Endothelial cell of umbilical vein (primary cell): Measurements from ENCODE around the gene PTCD3. TPM values are rescaled to one million over a fixed set of nuclear protein-coding genes. Genes with fewer than 3 reads are reported as not detected.

ENCODE experiments used
- BruUV-seq: library from RNA; stranded (reverse); fragments of 400-500 nt; replicated peaks from 2 replicates; lab custom pipeline; 2021; lab: Mats Ljungman, UMichigan
- CTCF ChIA-PET: fragments of 300-600, 350-600 bp; sonication (Branson Sonifier 250); formaldehyde crosslinking; loops from one replicate; lab custom pipeline; 2021; ENCODE audit warnings: antibody characterized with exemption, inconsistent platforms; lab: Charles Lee
- POLR2A ChIA-PET: fragments of 300-600, 350-600 bp; sonication (Branson Sonifier 250); formaldehyde crosslinking; loops from one replicate; lab custom pipeline; 2021; ENCODE audit warnings: antibody characterized with exemption, inconsistent platforms; lab: Charles Lee
- DNase-seq: peaks from one replicate; pipeline ENCODE4 v3.0.0-alpha.2; 2011; ENCODE audit warnings: low read depth, low spot score
- FAIRE-seq: peaks from 2 replicates; lab custom pipeline; 2011; peaks lifted over from hg19 to GRCh38; lab: Jason Lieb, UNC
- H2AFZ ChIP-seq: 2 replicates; pipeline ENCODE4 v1.6.0; 2012; ENCODE audit warnings: low read depth, low read length, control low read depth, inconsistent platforms
- H3K27ac ChIP-seq: 2 replicates; pipeline ENCODE4 v1.5.1; 2011; ENCODE audit warnings: low read depth, mild to moderate bottlenecking, control low read depth, low read length, moderate library complexity; ENCODE audit not compliant: insufficient read depth
- H3K27me3 ChIP-seq, 2 experiments: 2 replicates each; pipeline versions ENCODE4 v1.6.0 to v1.6.1; 2011; ENCODE audit warnings: low read length in 2 of 2, mixed read lengths in 1 of 2; ENCODE audit not compliant: control insufficient read depth in 2 of 2, insufficient read depth in 2 of 2
- H3K36me3 ChIP-seq, 2 experiments: 2 replicates in 1 of 2; 3 replicates in 1 of 2; pipeline ENCODE4 v1.5.1; 2011; ENCODE audit warnings: low read length in 2 of 2, mild to moderate bottlenecking in 1 of 2, moderate library complexity in 1 of 2; ENCODE audit not compliant: control insufficient read depth in 2 of 2, insufficient read depth in 2 of 2; ENCODE audit errors: extremely low read depth in 1 of 2
- H3K4me1 ChIP-seq: 3 replicates; pipeline ENCODE4 v1.5.1; 2011; ENCODE audit warnings: mild to moderate bottlenecking, low read length; ENCODE audit not compliant: control insufficient read depth, insufficient read depth; ENCODE audit errors: extremely low read depth
- H3K4me2 ChIP-seq: 2 replicates; pipeline ENCODE4 v1.6.1; 2011; ENCODE audit warnings: low read length, control low read depth, mixed read lengths; ENCODE audit not compliant: insufficient read depth
- H3K4me3 ChIP-seq, 3 experiments: fragments of 200-600 bp in 1 of 3; sonication (generic), shearing (Covaris generic) in 1 of 3; replicated peaks in 1 of 3; 2 replicates each; pipeline ENCODE4 v1.5.1; 2011 to 2016; ENCODE audit warnings: control low read depth in 3 of 3, low read length in 3 of 3, mild to moderate bottlenecking in 2 of 3, inconsistent platforms in 1 of 3, low read depth in 1 of 3, moderate library complexity in 1 of 3; ENCODE audit not compliant: insufficient read depth in 1 of 3
- H3K79me2 ChIP-seq: 2 replicates; pipeline ENCODE4 v1.6.0; 2012; ENCODE audit warnings: low read length, inconsistent platforms; ENCODE audit not compliant: control insufficient read depth, insufficient read depth
- H3K9ac ChIP-seq: replicated peaks from 2 replicates; pipeline ENCODE3; 2011; ENCODE audit warnings: low read length, control low read depth; ENCODE audit not compliant: insufficient read depth; ENCODE audit errors: extremely low read depth
- H3K9me1 ChIP-seq: replicated peaks from 3 replicates; pipeline ENCODE4 v1.6.0; 2011; ENCODE audit warnings: mild to moderate bottlenecking, low read length; ENCODE audit not compliant: control insufficient read depth, insufficient read depth; ENCODE audit errors: extremely low read depth
- H3K9me3 ChIP-seq: replicated peaks from 2 replicates; pipeline ENCODE4 v1.5.1; 2012; ENCODE audit warnings: low read length, inconsistent platforms; ENCODE audit not compliant: control insufficient read depth, insufficient read depth
- H4K20me1 ChIP-seq: replicated peaks from 2 replicates; pipeline ENCODE3; 2011; ENCODE audit warnings: mild to moderate bottlenecking, low read length; ENCODE audit not compliant: control insufficient read depth, insufficient read depth; ENCODE audit errors: extremely low read depth
- EZH2 ChIP-seq: IDR thresholded peaks from 2 replicates; pipeline ENCODE4 v1.6.1; 2012; ENCODE audit warnings: borderline replicate concordance, low read depth, mild to moderate bottlenecking, moderate library complexity, low read length, inconsistent platforms; ENCODE audit not compliant: severe bottlenecking
- FOS ChIP-seq: IDR thresholded peaks from 2 replicates; pipeline ENCODE4 v1.6.1; 2011; ENCODE audit warnings: mild to moderate bottlenecking, low read length, moderate library complexity, borderline replicate concordance; ENCODE audit not compliant: insufficient read depth
- GATA2 ChIP-seq: IDR thresholded peaks from 2 replicates; pipeline ENCODE4 v1.7.0; 2011; ENCODE audit warnings: low read depth, mild to moderate bottlenecking, moderate library complexity, mixed read lengths, low read length; ENCODE audit not compliant: insufficient read length, insufficient read depth
- JUN ChIP-seq: IDR thresholded peaks from 2 replicates; pipeline ENCODE4 v1.6.1; 2011; ENCODE audit warnings: borderline replicate concordance, low read depth; ENCODE audit not compliant: insufficient read length, insufficient read depth
- MYC ChIP-seq: IDR thresholded peaks from one replicate; pipeline ENCODE4 v1.6.1; 2011; ENCODE audit warnings: mild to moderate bottlenecking, low read depth, low read length
- POLR2A ChIP-seq: IDR thresholded peaks from 2 replicates; pipeline ENCODE4 v1.6.1; 2012; ENCODE audit warnings: low read depth, mild to moderate bottlenecking, control low read depth, low read length
- POLR2AphosphoS5 ChIP-seq: IDR thresholded peaks from 2 replicates; pipeline ENCODE4 v1.6.1; 2012; ENCODE audit warnings: low read depth, mild to moderate bottlenecking, control low read depth, low read length, moderate library complexity; ENCODE audit not compliant: insufficient read depth
- dilution Hi-C: fragments of 300-500 bp; cut with MboI; formaldehyde crosslinking; loops from one replicate; pipeline ENCODE4 v1.15.0; 2019; ENCODE audit warnings: low sequenced_read_pairs; ENCODE audit not compliant: extremely low pct_ligation_motif_present
- intact Hi-C: fragments of 100-400 bp; cut with micrococcal nuclease; formaldehyde crosslinking; loops from one replicate; pipeline ENCODE4 v1.10.0; 2022
- polyA plus RNA-seq, 4 experiments: library from polyadenylated mRNA; depleted of rRNA in 3 of 4; stranded (reverse) in 3 of 4; unstranded in 1 of 4; fragments of >200 nt; gene quantifications; 2 replicates each; pipeline versions ENCODE4 v1.2.1 to v1.2.3, GENCODE V29; 2011 to 2012; ENCODE audit warnings: missing spikeins in 1 of 4
- total RNA-seq: library from RNA; stranded (reverse); gene quantifications from 2 replicates; pipeline ENCODE4 v1.2.3, GENCODE V29; 2021
- TF ChIP-seq, protein P1 (sequence below), 2 donors: IDR thresholded peaks; 1 replicate in 1 of 2; 2 replicates in 1 of 2; pipeline ENCODE4 v1.5.1; 2011; ENCODE audit warnings: low read length in 2 of 2, mild to moderate bottlenecking in 2 of 2, moderate library complexity in 2 of 2, control low read depth in 1 of 2, inconsistent platforms in 1 of 2, low read depth in 1 of 2; ENCODE audit not compliant: insufficient read depth in 1 of 2; ENCODE audit errors: extremely low read depth in 1 of 2
- TF ChIP-seq, protein P2 (sequence below): IDR thresholded peaks from 2 replicates; pipeline ENCODE4 v1.6.1; 2011; ENCODE audit not compliant: insufficient read depth, insufficient read length

PTCD3 gene
- total and polyA plus RNA-seq, 2 donors (not counting 3 experiments of a cell fraction or from before 2014, with no cell fraction given), result 30.4 to 96.0 TPM

DNA sequence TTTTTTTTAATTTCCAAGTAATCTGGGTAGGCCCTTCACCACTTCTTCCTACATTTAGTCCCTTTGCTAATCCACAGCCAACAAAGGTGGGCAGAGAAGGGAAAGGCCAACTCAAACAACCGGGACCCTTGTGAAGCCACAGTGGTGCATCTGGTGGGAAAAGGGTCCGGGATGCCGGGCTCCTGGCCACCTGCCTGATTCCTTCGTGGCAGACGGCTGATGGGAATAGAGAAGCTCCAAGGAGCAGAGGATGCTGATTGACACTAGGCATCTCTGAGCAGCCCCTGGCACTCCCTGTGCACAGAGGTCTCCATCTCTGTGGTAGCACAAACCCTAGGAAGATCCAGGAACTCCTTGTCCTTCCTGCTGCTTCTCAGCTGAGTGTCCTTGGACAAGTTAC, 37.4 kb upstream of the PTCD3 start:
- H3K4me3 ChIP-seq, result no peak overlapping the region
- H3K4me2 ChIP-seq, result no peak overlapping the region
- FAIRE-seq, result no peak
- no peaks in the 10 kb centered on the region for H3K27me3 ChIP-seq
- H2AFZ ChIP-seq, result no peak overlapping the region
- no peak for DNase-seq
- intact Hi-C loops (no loop called here), dilution Hi-C loops (no loop called here)
- H3K9me1 ChIP-seq, result no peaks in the 10 kb centered on the region
- H3K79me2 ChIP-seq, result no peaks in the 10 kb centered on the region
- no peaks in the 10 kb centered on the region for H4K20me1 ChIP-seq
- ChIA-PET CTCF (interaction anchor here (5.3 kb wide), 1 partner anchor 241 kb away, joined by 36 read pairs; no protein-coding TSS in a partner anchor), POLR2A (no interaction called here)
- H3K27ac ChIP-seq, result no peak overlapping the region
- H3K9me3 ChIP-seq, result no peaks in the 10 kb centered on the region
- no peak overlapping the region for H3K9ac ChIP-seq
- no peak for TF ChIP-seq POLR2A
- TF ChIP-seq, protein P1, sequence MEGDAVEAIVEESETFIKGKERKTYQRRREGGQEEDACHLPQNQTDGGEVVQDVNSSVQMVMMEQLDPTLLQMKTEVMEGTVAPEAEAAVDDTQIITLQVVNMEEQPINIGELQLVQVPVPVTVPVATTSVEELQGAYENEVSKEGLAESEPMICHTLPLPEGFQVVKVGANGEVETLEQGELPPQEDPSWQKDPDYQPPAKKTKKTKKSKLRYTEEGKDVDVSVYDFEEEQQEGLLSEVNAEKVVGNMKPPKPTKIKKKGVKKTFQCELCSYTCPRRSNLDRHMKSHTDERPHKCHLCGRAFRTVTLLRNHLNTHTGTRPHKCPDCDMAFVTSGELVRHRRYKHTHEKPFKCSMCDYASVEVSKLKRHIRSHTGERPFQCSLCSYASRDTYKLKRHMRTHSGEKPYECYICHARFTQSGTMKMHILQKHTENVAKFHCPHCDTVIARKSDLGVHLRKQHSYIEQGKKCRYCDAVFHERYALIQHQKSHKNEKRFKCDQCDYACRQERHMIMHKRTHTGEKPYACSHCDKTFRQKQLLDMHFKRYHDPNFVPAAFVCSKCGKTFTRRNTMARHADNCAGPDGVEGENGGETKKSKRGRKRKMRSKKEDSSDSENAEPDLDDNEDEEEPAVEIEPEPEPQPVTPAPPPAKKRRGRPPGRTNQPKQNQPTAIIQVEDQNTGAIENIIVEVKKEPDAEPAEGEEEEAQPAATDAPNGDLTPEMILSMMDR (IDR thresholded peaks at IDR 0.05; ENCODE audit: extremely low read depth in 1 of 2, insufficient read depth in 1 of 2, low read depth in 1 of 2, low read length in 2 of 2), result no peak
- TF ChIP-seq MYC, result no peak
- TF ChIP-seq JUN, result no peak
- peaks cover 18% of the 10 kb centered on the region for H3K4me1 ChIP-seq
- H3K36me3 ChIP-seq, result peaks cover 23 to 24% of the 10 kb centered on the region in 2 experiments
- BruUV-seq, result no TSS peak

DNA sequence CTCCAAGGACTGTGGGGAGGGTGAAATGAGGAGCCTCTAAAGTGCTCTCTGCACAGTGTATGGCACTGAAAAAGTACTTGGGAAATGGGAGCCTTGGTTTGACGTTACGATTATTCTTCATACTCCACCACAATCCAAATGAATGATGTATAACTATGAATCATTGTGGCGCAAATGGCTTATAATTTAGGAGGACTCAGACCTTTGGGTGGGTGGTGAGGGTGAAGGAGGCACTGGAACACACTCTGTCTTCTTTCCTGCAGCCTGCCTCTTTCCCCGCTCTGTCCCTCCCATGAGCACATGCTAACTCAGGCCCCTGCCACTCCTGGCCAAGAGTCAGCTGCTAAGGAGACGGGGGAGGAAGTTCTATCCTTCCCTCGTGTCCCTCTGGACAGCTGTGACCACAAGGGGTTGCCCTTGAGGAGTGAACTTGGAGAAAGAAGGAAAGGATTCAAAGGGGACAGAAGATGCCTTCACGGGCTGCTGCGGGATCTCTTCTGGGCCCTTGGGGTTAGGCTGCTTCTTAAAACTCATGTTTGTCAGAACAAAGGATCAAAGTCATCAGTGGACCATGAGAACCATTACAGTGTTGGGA, 36.8 kb upstream of the PTCD3 start:
- CTCF ChIA-PET, result interaction anchor here (5.3 kb wide), 1 partner anchor 241 kb away, joined by 36 read pairs; no protein-coding TSS in a partner anchor
- peaks cover 17% of the 10 kb centered on the region for H3K4me1 ChIP-seq

More for the DNA sequence above, 36.8 kb upstream of the PTCD3 start:
- intact Hi-C loops, result no loop called here
- no TSS peak for BruUV-seq
- H3K9me1 ChIP-seq, result no peaks in the 10 kb centered on the region
- no peak overlapping the region for H3K4me2 ChIP-seq
- H3K79me2 ChIP-seq, result no peaks in the 10 kb centered on the region
- H3K27me3 ChIP-seq, result no peaks in the 10 kb centered on the region
- H3K36me3 ChIP-seq, result peaks cover 20 to 24% of the 10 kb centered on the region in 2 experiments
- no peak overlapping the region for H3K4me3 ChIP-seq
- no peak overlapping the region for H3K9ac ChIP-seq
- TF ChIP-seq FOS (no peak), POLR2AphosphoS5 (no peak), POLR2A (no peak), GATA2 (no peak), EZH2 (no peak), MYC (no peak), JUN (no peak)
- TF ChIP-seq, protein P2, sequence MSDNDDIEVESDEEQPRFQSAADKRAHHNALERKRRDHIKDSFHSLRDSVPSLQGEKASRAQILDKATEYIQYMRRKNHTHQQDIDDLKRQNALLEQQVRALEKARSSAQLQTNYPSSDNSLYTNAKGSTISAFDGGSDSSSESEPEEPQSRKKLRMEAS, result no peak
- TF ChIP-seq, protein P1 (IDR thresholded peaks at IDR 0.05; ENCODE audit: extremely low read depth in 1 of 2, insufficient read depth in 1 of 2, low read depth in 1 of 2, low read length in 2 of 2), result no peak
- no peak for DNase-seq
- no peaks in the 10 kb centered on the region for H3K9me3 ChIP-seq
- dilution Hi-C loops, result no loop called here
- FAIRE-seq, result no peak
- H4K20me1 ChIP-seq, result no peaks in the 10 kb centered on the region
- H3K27ac ChIP-seq, result no peak overlapping the region
- POLR2A ChIA-PET, result no interaction called here
- H2AFZ ChIP-seq, result no peak overlapping the region
